Sigmoid colon (tissue), 7 donors: ENCODE measurements around the gene CAMSAP2. TPM values are rescaled to one million over a fixed set of nuclear protein-coding genes. Genes with fewer than 3 reads are reported as not detected.

Experiments
- DNase-seq: peaks from one replicate; pipeline ENCODE4 v3.0.0-alpha.2; 2019
- H3K27ac ChIP-seq, 4 donors: fragments of 200-600 bp; sonication (generic); one replicate each; pipeline ENCODE4 v1.5.1; 2016 to 2019; ENCODE audit warnings: mild to moderate bottlenecking in 1 of 4
- H3K27me3 ChIP-seq, 3 donors: fragments of 200-600 bp; sonication (generic); one replicate each; pipeline ENCODE4 v1.5.1; 2019; ENCODE audit warnings: mild to moderate bottlenecking in 1 of 3
- H3K36me3 ChIP-seq, 4 donors: fragments of 200-600 bp; sonication (generic); one replicate each; pipeline ENCODE4 v1.5.1; 2016 to 2019
- H3K4me1 ChIP-seq, 4 donors: fragments of 200-600 bp; sonication (generic); one replicate each; pipeline ENCODE4 v1.5.1; 2017 to 2019
- H3K4me3 ChIP-seq, 4 donors: fragments of 200-600 bp; sonication (generic); one replicate each; pipeline ENCODE4 v1.5.1; 2017 to 2019; ENCODE audit warnings: mild to moderate bottlenecking in 2 of 4, moderate library complexity in 1 of 4
- H3K9me3 ChIP-seq, 4 donors: fragments of 200-600 bp in 3 of 4; sonication (generic) in 3 of 4; one replicate each; pipeline versions ENCODE4 v1.5.1 to v1.6.1; 2013 to 2019
- CTCF ChIP-seq, 4 experiments: fragments of 450-650 bp in 3 of 4; fragments of 200-600 bp in 1 of 4; IDR thresholded peaks; one replicate each; pipeline ENCODE4 v1.5.1; 2016 to 2019; ENCODE audit warnings: antibody characterized with exemption in 4 of 4, mild to moderate bottlenecking in 3 of 4, moderate library complexity in 2 of 4
- EP300 ChIP-seq, 4 donors: sonication (generic); formaldehyde crosslinking; IDR thresholded peaks; one replicate each; pipeline ENCODE4 v1.6.1; 2017; ENCODE audit warnings: antibody characterized with exemption in 4 of 4
- POLR2A ChIP-seq, 2 donors: fragments of 450-650 bp; IDR thresholded peaks; one replicate each; pipeline ENCODE4 v1.6.1; 2016; ENCODE audit warnings: antibody characterized with exemption in 2 of 2, mild to moderate bottlenecking in 2 of 2, moderate library complexity in 2 of 2
- POLR2AphosphoS5 ChIP-seq, 4 donors: sonication (generic); formaldehyde crosslinking; IDR thresholded peaks; one replicate each; pipeline ENCODE4 v1.6.1; 2017; ENCODE audit warnings: antibody characterized with exemption in 4 of 4
- WGBS, 2 donors: extraction: QIAGEN DNeasy Blood & Tissue Kit; methylation state at CpG; one replicate each; pipeline ENCODE4 v1.1.7; 2013; 5-methylcytosine and 5-hydroxymethylcytosine counted together
- intact Hi-C: fragments of 100-400 bp; cut with DNase I; formaldehyde crosslinking; loops from one replicate; pipeline ENCODE4 v1.15.1; 2023
- polyA plus RNA-seq, 3 donors: library from polyadenylated mRNA; stranded (reverse); fragments of 200-250 nt; gene quantifications; one replicate each; pipeline ENCODE4 v1.2.3, GENCODE V29; 2013
- total RNA-seq, 4 donors: library from RNA; depleted of rRNA; stranded (reverse); fragments of >200 nt; gene quantifications; one replicate each; pipeline ENCODE4 v1.1.0, GENCODE V29; 2016
- donor health status: healthy with polysubstance abuse.
- donor health status: Bipolar disorder and iron deficiency.
- donor health status: healthy.

CAMSAP2 gene
- total and polyA plus RNA-seq, 7 donors, result 1.2 to 40.7 (median 31.8) TPM

GRCh38 chr1:200738949-200739651 lies 407 bp downstream of the CAMSAP2 start:
- H3K9me3 ChIP-seq, result no peaks in the 10 kb centered on the region
- no peaks in the 10 kb centered on the region for H3K27me3 ChIP-seq
- TF ChIP-seq CTCF (IDR thresholded peaks at IDR 0.05) (no peak), EP300 (IDR thresholded peaks at IDR 0.05) (peak in 1 of 4 donors; percentile 10), POLR2AphosphoS5 (IDR thresholded peaks at IDR 0.05) (peak; percentile 92 to 99 (median 98)), POLR2A (IDR thresholded peaks at IDR 0.05) (peak; percentile 86 to 93)
- intact Hi-C loops, result loop anchor here (1.0 to 2.0 kb wide), 3 partner anchors 64 to 118 kb away; partner anchors contain the start of gene KIF14
- WGBS, 2 donors, result 0% methylated on average over 80 of the region's 80 CpGs
- peak overlapping the region; percentile 73 to 96 (median 88) for H3K4me3 ChIP-seq
- peak overlapping the region; percentile 97 to 100 (median 100) for H3K27ac ChIP-seq
- H3K4me1 ChIP-seq, result peaks cover 0 to 42% (median 34%) of the 10 kb centered on the region in 4 donors
- no peaks in the 10 kb centered on the region for H3K36me3 ChIP-seq
- peak; percentile 94 for DNase-seq

- intact Hi-C loops, result loop anchor here (1.0 to 5.0 kb wide), 4 partner anchors 37 to 119 kb away; partner anchors contain the start of gene KIF14
- Histone ChIP-seq H3K36me3 (no peaks in the 10 kb centered on the region), H3K4me3 (peak overlapping the region; percentile 73 to 96 (median 88)), H3K27me3 (no peaks in the 10 kb centered on the region), H3K27ac (peak overlapping the region; percentile 97 to 100 (median 100)), H3K9me3 (no peaks in the 10 kb centered on the region), H3K4me1 (peaks cover 0 to 50% (median 41%) of the 10 kb centered on the region in 4 donors)
- TF ChIP-seq CTCF (IDR thresholded peaks at IDR 0.05) (no peak), EP300 (IDR thresholded peaks at IDR 0.05) (no peak), POLR2A (IDR thresholded peaks at IDR 0.05) (no peak), POLR2AphosphoS5 (IDR thresholded peaks at IDR 0.05) (no peak)
- 3 to 6% methylated on average over 26 of the region's 26 CpGs for WGBS, 2 donors
- DNase-seq, result peak; percentile 74
Observed at GRCh38 chr1:200739702-200740570, 1.2 kb downstream of the CAMSAP2 start.

DNA sequence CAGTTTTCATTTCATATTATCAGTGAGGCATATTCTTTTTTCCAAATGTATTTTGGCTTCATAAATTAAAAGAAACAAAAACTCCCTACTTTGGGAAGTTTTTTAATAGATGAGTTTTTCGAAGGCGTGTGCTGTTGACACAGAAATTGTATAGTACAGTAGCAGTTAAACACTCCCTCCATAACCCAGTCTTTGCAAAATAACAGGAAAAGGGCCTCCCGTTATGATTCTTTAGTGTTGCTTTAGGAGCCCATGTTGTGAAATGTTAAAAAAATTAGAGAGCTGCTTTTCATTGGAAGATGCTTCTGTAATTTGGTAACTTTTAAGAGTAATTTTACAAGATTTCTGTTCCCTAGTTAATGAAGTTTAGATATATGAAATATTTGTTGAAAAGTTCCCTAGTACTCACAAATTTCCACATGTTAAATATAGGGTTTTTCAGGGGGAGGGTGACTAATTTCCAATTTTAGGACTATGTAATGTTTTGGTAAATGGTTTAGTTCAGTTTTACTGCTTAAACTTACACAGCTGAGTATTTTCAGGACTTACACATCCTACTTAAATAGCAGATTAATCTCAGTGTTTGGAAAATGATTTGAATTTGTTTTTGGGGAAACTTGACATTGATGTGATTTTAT lies 2.0 kb downstream of the CAMSAP2 start:
- Histone ChIP-seq H3K36me3 (no peaks in the 10 kb centered on the region), H3K9me3 (no peaks in the 10 kb centered on the region), H3K4me1 (peaks cover 0 to 57% (median 41%) of the 10 kb centered on the region in 4 donors), H3K27ac (peak overlapping the region in 3 of 4 donors; percentile 99 to 100 (median 100)), H3K27me3 (no peaks in the 10 kb centered on the region), H3K4me3 (peak overlapping the region; percentile 73 to 96 (median 88))
- no peak for DNase-seq
- intact Hi-C loops, result loop anchor here (5.0 kb wide), 1 partner anchor 37 kb away; no protein-coding TSS in a partner anchor
- 8 to 24% methylated on average over 3 of the region's 3 CpGs for WGBS, 2 donors
- TF ChIP-seq CTCF (IDR thresholded peaks at IDR 0.05) (no peak), POLR2AphosphoS5 (IDR thresholded peaks at IDR 0.05) (no peak), EP300 (IDR thresholded peaks at IDR 0.05) (no peak), POLR2A (IDR thresholded peaks at IDR 0.05) (no peak)

DNA sequence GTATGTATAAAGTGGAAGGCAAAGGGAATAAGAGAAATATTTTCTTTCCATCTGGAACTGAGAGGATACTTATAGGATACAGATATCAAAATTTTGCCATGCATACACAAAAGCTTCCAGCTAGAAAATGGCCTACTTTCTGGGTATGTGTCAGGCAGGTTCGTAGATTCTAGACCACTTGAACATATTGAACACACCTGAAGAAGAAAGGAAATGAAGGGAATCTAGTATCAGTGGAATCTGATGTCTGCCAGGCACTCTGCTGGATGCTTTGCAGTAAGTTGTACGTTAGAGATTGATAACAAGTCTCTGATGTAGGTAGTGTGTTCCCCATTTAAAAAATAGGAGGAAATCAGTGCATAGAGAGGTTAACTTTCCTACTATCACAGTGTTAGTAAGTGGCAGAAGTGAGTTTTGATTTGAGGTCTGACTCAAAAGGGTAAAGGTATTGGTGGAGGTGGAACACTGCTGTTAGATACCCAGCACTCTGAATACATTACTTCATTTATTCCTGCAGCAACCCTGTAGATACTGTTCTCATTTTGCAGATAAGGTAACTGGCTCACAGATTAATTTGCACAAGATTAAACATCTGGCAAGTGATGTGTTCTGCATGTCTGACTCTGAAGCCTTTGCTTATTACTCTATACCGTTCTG lies 3.0 kb downstream of the CAMSAP2 start:
- WGBS, 2 donors, result 55 to 57% methylated on average over 3 of the region's 3 CpGs
- intact Hi-C loops, result loop anchor here (5.0 kb wide), 1 partner anchor 36 kb away; no protein-coding TSS in a partner anchor

More for the DNA sequence above, 3.0 kb downstream of the CAMSAP2 start:
- Histone ChIP-seq H3K9me3 (no peaks in the 10 kb centered on the region), H3K27ac (no peak overlapping the region), H3K27me3 (no peaks in the 10 kb centered on the region), H3K4me1 (peaks cover 0 to 57% (median 41%) of the 10 kb centered on the region in 4 donors), H3K4me3 (peak overlapping the region in 3 of 4 donors; percentile 73 to 96 (median 91)), H3K36me3 (no peaks in the 10 kb centered on the region)
- no peak for DNase-seq
- TF ChIP-seq POLR2AphosphoS5 (IDR thresholded peaks at IDR 0.05) (no peak), EP300 (IDR thresholded peaks at IDR 0.05) (no peak), CTCF (IDR thresholded peaks at IDR 0.05) (no peak), POLR2A (IDR thresholded peaks at IDR 0.05) (no peak)
